ENCODE data around the gene FGF1. TPM values are rescaled to one million over a fixed set of nuclear protein-coding genes. Genes with fewer than 3 reads are reported as not detected.

The FGF1 gene
- total RNA-seq, 2 experiments from 2014 or later, result not detected

GRCh38 chr5:142637871-142638270, 48.0 kb downstream of the FGF1 start:
- H3K4me1 Mint-ChIP-seq (ENCODE audit: low read depth), result peaks cover 6% of the 10 kb centered on the region
- no peaks in the 10 kb centered on the region for H3K36me3 Mint-ChIP-seq (ENCODE audit: low read depth)
- H3K9me3 Mint-ChIP-seq (ENCODE audit: insufficient read depth), result no peaks in the 10 kb centered on the region
- ATAC-seq, result no peak
- DNase-seq, result no peak
- H3K27me3 Mint-ChIP-seq (ENCODE audit: low read depth), result peaks cover 23% of the 10 kb centered on the region
- CTCF ChIA-PET, result interaction anchor here (1.0 kb wide), 1 partner anchor 18 kb away, joined by 3 read pairs; no protein-coding TSS in a partner anchor
- H3K27ac Mint-ChIP-seq, result no peak overlapping the region
- no peak overlapping the region for H3K4me3 Mint-ChIP-seq
- POLR2A ChIA-PET, result no interaction called here

GRCh38 chr5:142636698-142637324, 49.1 kb downstream of the FGF1 start:
- CTCF ChIA-PET, result interaction anchor here (1.0 kb wide), 1 partner anchor 19 kb away, joined by 3 read pairs; no protein-coding TSS in a partner anchor
- ATAC-seq (no peak), DNase-seq (no peak)
- Mint-ChIP-seq H3K9me3 (ENCODE audit: insufficient read depth) (no peaks in the 10 kb centered on the region), H3K4me3 (no peak overlapping the region), H3K4me1 (ENCODE audit: low read depth) (peaks cover 6% of the 10 kb centered on the region), H3K36me3 (ENCODE audit: low read depth) (no peaks in the 10 kb centered on the region), H3K27ac (no peak overlapping the region), H3K27me3 (ENCODE audit: low read depth) (peaks cover 20% of the 10 kb centered on the region)
- POLR2A ChIA-PET, result no interaction called here

- H3K9me3 Mint-ChIP-seq (ENCODE audit: insufficient read depth), result no peaks in the 10 kb centered on the region
- ATAC-seq (no peak), DNase-seq (no peak)
- no peaks in the 10 kb centered on the region for H3K36me3 Mint-ChIP-seq (ENCODE audit: low read depth)
- POLR2A ChIA-PET, result no interaction called here
- no peak overlapping the region for H3K4me3 Mint-ChIP-seq
- no peak overlapping the region for H3K27ac Mint-ChIP-seq
- CTCF ChIA-PET, result no interaction called here
- peaks cover 6% of the 10 kb centered on the region for H3K4me1 Mint-ChIP-seq (ENCODE audit: low read depth)
- H3K27me3 Mint-ChIP-seq (ENCODE audit: low read depth), result peaks cover 19% of the 10 kb centered on the region
Measured at GRCh38 chr5:142636093-142636492, 49.8 kb downstream of the FGF1 start.

- ATAC-seq (no peak), DNase-seq (no peak)
- Mint-ChIP-seq H3K27me3 (ENCODE audit: low read depth) (peaks cover 10% of the 10 kb centered on the region), H3K4me1 (ENCODE audit: low read depth) (no peaks in the 10 kb centered on the region), H3K4me3 (no peak overlapping the region), H3K9me3 (ENCODE audit: insufficient read depth) (no peaks in the 10 kb centered on the region), H3K27ac (no peak overlapping the region), H3K36me3 (ENCODE audit: low read depth) (no peaks in the 10 kb centered on the region)
- POLR2A ChIA-PET, result no interaction called here
- CTCF ChIA-PET, result no interaction called here
Measured at GRCh38 chr5:142634216-142635011, 51.5 kb downstream of the FGF1 start.

GRCh38 chr5:142630927-142631539, 54.9 kb downstream of the FGF1 start:
- ChIA-PET POLR2A (no interaction called here), CTCF (interaction anchor here (1.6 kb wide), 1 partner anchor 118 kb away, joined by 3 read pairs; no protein-coding TSS in a partner anchor)
- ATAC-seq (no peak), DNase-seq (no peak)
- H3K27me3 Mint-ChIP-seq (ENCODE audit: low read depth), result peaks cover 6% of the 10 kb centered on the region
- no peaks in the 10 kb centered on the region for H3K36me3 Mint-ChIP-seq (ENCODE audit: low read depth)
- no peak overlapping the region for H3K27ac Mint-ChIP-seq
- no peaks in the 10 kb centered on the region for H3K4me1 Mint-ChIP-seq (ENCODE audit: low read depth)
- H3K9me3 Mint-ChIP-seq (ENCODE audit: insufficient read depth), result no peaks in the 10 kb centered on the region
- no peak overlapping the region for H3K4me3 Mint-ChIP-seq

- no peaks in the 10 kb centered on the region for H3K4me1 Mint-ChIP-seq (ENCODE audit: low read depth)
- no peaks in the 10 kb centered on the region for H3K9me3 Mint-ChIP-seq (ENCODE audit: insufficient read depth)
- ChIA-PET CTCF (interaction anchor here (0.9 to 1.1 kb wide), 2 partner anchors 9 to 86 kb away, joined by 3 to 4 read pairs; no protein-coding TSS in a partner anchor), POLR2A (no interaction called here)
- no peak for DNase-seq
- ATAC-seq, result no peak
- no peak overlapping the region for H3K27ac Mint-ChIP-seq
- no peak overlapping the region for H3K4me3 Mint-ChIP-seq
- no peaks in the 10 kb centered on the region for H3K36me3 Mint-ChIP-seq (ENCODE audit: low read depth)
- H3K27me3 Mint-ChIP-seq (ENCODE audit: low read depth), result peaks cover 9% of the 10 kb centered on the region
Measured at GRCh38 chr5:142627383-142628217, 58.3 kb downstream of the FGF1 start.

- no peaks in the 10 kb centered on the region for H3K36me3 Mint-ChIP-seq (ENCODE audit: low read depth)
- ChIA-PET POLR2A (no interaction called here), CTCF (no interaction called here)
- H3K27me3 Mint-ChIP-seq (ENCODE audit: low read depth), result peaks cover 11% of the 10 kb centered on the region
- no peak overlapping the region for H3K27ac Mint-ChIP-seq
- no peaks in the 10 kb centered on the region for H3K9me3 Mint-ChIP-seq (ENCODE audit: insufficient read depth)
- H3K4me1 Mint-ChIP-seq (ENCODE audit: low read depth), result no peaks in the 10 kb centered on the region
- no peak for ATAC-seq
- DNase-seq, result no peak
- no peak overlapping the region for H3K4me3 Mint-ChIP-seq
Measured at GRCh38 chr5:142626786-142627185, 59.1 kb downstream of the FGF1 start.

GRCh38 chr5:142626099-142626498, 59.8 kb downstream of the FGF1 start:
- POLR2A ChIA-PET, result no interaction called here

GRCh38 chr5:142621227-142621626, 64.7 kb downstream of the FGF1 start:
- no peak for ATAC-seq
- no peaks in the 10 kb centered on the region for H3K36me3 Mint-ChIP-seq (ENCODE audit: low read depth)

More at GRCh38 chr5:142626099-142626498, 59.8 kb downstream of the FGF1 start:
- CTCF ChIA-PET, result interaction anchor here (1.4 kb wide), 1 partner anchor 483 kb away, joined by 4 read pairs; no protein-coding TSS in a partner anchor
- H3K4me1 Mint-ChIP-seq (ENCODE audit: low read depth), result no peaks in the 10 kb centered on the region
- ATAC-seq (no peak), DNase-seq (no peak)
- no peak overlapping the region for H3K4me3 Mint-ChIP-seq
- H3K27ac Mint-ChIP-seq, result no peak overlapping the region
- peaks cover 17% of the 10 kb centered on the region for H3K27me3 Mint-ChIP-seq (ENCODE audit: low read depth)
- no peaks in the 10 kb centered on the region for H3K36me3 Mint-ChIP-seq (ENCODE audit: low read depth)
- no peaks in the 10 kb centered on the region for H3K9me3 Mint-ChIP-seq (ENCODE audit: insufficient read depth)

GRCh38 chr5:142619815-142620214, 66.1 kb downstream of the FGF1 start:
- POLR2A ChIA-PET, result no interaction called here

More at GRCh38 chr5:142621227-142621626, 64.7 kb downstream of the FGF1 start:
- Mint-ChIP-seq H3K27ac (no peak overlapping the region), H3K4me1 (ENCODE audit: low read depth) (peaks cover 11% of the 10 kb centered on the region), H3K27me3 (ENCODE audit: low read depth) (peaks cover 18% of the 10 kb centered on the region), H3K9me3 (ENCODE audit: insufficient read depth) (no peaks in the 10 kb centered on the region), H3K4me3 (no peak overlapping the region)
- DNase-seq, result no peak
- CTCF ChIA-PET, result interaction anchor here (3.0 kb wide), 1 partner anchor 10 kb away, joined by 10 read pairs; no protein-coding TSS in a partner anchor
- POLR2A ChIA-PET, result interaction anchor here (0.6 kb wide), 1 partner anchor 179 kb away, joined by 3 read pairs; no protein-coding TSS in a partner anchor

GRCh38 chr5:142618130-142618523, 67.8 kb downstream of the FGF1 start:
- POLR2A ChIA-PET, result no interaction called here
- H3K27ac Mint-ChIP-seq, result no peak overlapping the region
- ATAC-seq, result no peak

More at GRCh38 chr5:142619815-142620214, 66.1 kb downstream of the FGF1 start:
- CTCF ChIA-PET, result no interaction called here
- Mint-ChIP-seq H3K4me3 (no peak overlapping the region), H3K27me3 (ENCODE audit: low read depth) (peaks cover 15% of the 10 kb centered on the region), H3K4me1 (ENCODE audit: low read depth) (peaks cover 11% of the 10 kb centered on the region), H3K9me3 (ENCODE audit: insufficient read depth) (no peaks in the 10 kb centered on the region), H3K36me3 (ENCODE audit: low read depth) (no peaks in the 10 kb centered on the region), H3K27ac (no peak overlapping the region)
- ATAC-seq (no peak), DNase-seq (no peak)

More at GRCh38 chr5:142618130-142618523, 67.8 kb downstream of the FGF1 start:
- H3K36me3 Mint-ChIP-seq (ENCODE audit: low read depth), result no peaks in the 10 kb centered on the region
- H3K4me1 Mint-ChIP-seq (ENCODE audit: low read depth), result peaks cover 11% of the 10 kb centered on the region
- H3K9me3 Mint-ChIP-seq (ENCODE audit: insufficient read depth), result no peaks in the 10 kb centered on the region
- H3K27me3 Mint-ChIP-seq (ENCODE audit: low read depth), result peaks cover 15% of the 10 kb centered on the region
- CTCF ChIA-PET, result interaction anchor here (0.6 to 1.3 kb wide), 4 partner anchors 10 to 95 kb away, joined by 3 to 6 read pairs (median 4); no protein-coding TSS in a partner anchor
- H3K4me3 Mint-ChIP-seq, result no peak overlapping the region
- DNase-seq, result peak; percentile 32
